NCI-H2227 (cell line): Measurements from ENCODE around the gene C4B.

Source experiments
- DNase-seq: peaks from one replicate; lab custom pipeline; 2025; ENCODE audit not compliant: unreplicated experiment; lab: John Stamatoyannopoulos, UW

The C4B gene

DNA sequence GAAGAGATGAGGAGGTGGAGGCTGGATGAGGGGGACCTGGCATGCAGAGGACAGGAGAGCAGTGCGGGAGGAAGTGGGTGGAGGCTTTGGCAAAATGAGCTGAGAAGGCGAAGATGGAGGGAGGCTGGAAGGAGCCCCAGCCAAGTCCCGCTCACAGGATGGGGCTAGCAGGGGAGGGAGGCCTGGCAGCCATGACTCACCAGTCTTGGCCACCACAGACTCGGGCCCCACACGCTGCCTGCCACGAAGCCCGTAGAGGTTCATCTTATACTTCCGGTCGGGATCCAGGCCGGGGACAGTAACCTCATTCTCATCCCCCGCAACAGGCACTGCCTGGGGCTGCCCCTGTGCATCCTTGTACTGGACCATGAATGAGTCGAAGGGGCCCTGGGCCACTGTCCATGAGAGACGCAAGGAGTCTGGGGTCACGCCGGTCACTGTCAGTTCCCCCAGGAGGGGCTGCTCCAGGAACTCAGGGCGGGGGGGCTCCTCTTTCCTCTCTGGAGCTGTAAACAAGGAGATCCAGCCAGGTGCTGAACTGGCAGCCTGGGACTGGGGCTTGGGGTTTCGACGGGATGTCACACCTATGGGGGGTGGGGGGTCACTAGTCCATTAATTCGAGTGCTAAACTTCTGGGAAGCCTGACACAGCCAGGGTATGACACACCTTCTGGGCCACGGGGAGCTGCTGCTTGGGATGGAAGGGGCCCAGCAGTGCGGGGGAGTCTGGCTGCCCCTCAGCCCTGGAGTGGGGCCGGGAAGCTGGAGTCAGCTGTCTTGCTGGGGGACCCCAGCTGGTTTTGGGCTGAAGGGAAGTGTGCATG lies 66.8 kb downstream of the C4B start:
- no peak for DNase-seq

DNA sequence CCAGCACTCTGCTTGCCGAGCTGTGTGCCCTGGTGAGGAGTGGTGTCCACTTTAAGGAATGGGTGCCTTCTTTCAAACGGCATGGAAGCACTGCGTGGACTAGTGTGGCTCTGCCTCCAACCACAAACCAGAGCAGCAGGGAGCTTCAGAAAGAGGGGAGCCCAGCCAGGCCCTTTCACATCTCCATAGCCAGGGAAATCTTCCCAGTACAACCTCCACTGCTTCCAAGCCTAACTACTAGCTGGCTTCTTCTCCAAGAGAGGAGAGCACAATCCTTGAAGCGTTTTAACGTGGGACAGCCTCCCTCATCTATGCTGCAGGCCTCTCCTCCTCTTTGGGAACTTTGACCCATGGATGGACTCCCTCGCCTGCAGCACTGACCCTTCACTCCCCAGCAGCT lies 67.9 kb downstream of the C4B start:
- DNase-seq: no peak

DNA sequence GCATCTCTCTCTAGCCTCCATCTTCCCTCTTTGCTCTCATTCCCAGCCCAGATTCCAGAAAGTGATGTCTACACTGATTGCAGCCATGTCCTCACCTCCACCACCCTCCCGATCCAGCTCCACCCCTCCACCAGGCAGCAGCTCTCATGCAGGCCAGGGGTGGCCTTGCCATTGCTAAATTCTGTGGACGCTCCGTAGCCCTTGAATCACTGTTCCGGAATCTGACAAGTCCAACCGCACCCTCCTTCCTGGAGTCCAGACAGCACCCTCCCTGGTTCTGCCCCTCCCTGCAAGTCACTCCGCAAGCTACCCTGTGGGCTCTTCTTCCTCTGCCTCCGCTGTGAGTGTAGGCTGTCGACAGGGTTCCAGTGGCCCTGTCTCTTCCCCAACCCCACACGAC lies 68.3 kb downstream of the C4B start:
- no peak for DNase-seq

GRCh38 chr6:32083812-32084768 lies 69.5 kb downstream of the C4B start:
- no peak for DNase-seq

- DNase-seq: no peak
Measured at GRCh38 chr6:32084780-32085179, 70.2 kb downstream of the C4B start.
